Gastrocnemius medialis (tissue), 4 donors: ENCODE results near the gene ANGEL1. TPM values are rescaled to one million over a fixed set of nuclear protein-coding genes. Genes with fewer than 3 reads are reported as not detected.
A peak's percentile ranks its signal among the peaks of the same experiment; 100 is the strongest.

ENCODE experiments used
- ATAC-seq, 2 donors: fragments of 150-250 bp; one replicate each; pipeline ENCODE4 v1.9.1; 2016
- DNase-seq, 2 donors: peaks; one replicate each; pipeline ENCODE4 v3.0.0-alpha.2; 2019
- H3K27ac ChIP-seq, 4 donors: fragments of 200-600 bp; sonication (generic); 1 replicate in 1 of 4; 2 replicates in 3 of 4; pipeline ENCODE4 v1.5.1; 2016 to 2018; ENCODE audit warnings: mild to moderate bottlenecking in 2 of 4, moderate library complexity in 1 of 4
- H3K27me3 ChIP-seq, 3 donors: fragments of 200-600 bp; sonication (generic) in 2 of 3; 1 replicate in 1 of 3; 2 replicates in 2 of 3; pipeline versions ENCODE4 v1.5.1 to v1.6.0; 2016 to 2019; ENCODE audit warnings: mild to moderate bottlenecking in 1 of 3, moderate library complexity in 1 of 3
- H3K36me3 ChIP-seq, 2 donors: fragments of 200-600 bp; sonication (generic) in 1 of 2; one replicate each; pipeline ENCODE4 v1.5.1; 2017 to 2018
- H3K4me1 ChIP-seq, 2 donors: fragments of 200-600 bp; sonication (generic) in 1 of 2; one replicate each; pipeline ENCODE4 v1.5.1; 2016 to 2017; ENCODE audit warnings: mild to moderate bottlenecking in 2 of 2
- H3K4me3 ChIP-seq, 4 donors: fragments of 200-600 bp; sonication (generic) in 3 of 4; 1 replicate in 1 of 4; 2 replicates in 3 of 4; pipeline ENCODE4 v1.5.1; 2016 to 2019; ENCODE audit warnings: mild to moderate bottlenecking in 2 of 4
- H3K9me3 ChIP-seq, 3 donors: fragments of 200-600 bp; sonication (generic) in 2 of 3; 1 replicate in 1 of 3; 2 replicates in 2 of 3; pipeline ENCODE4 v1.5.1; 2016 to 2019
- CTCF ChIP-seq, 5 experiments: fragments of 450-650 bp in 3 of 5; fragments of 200-600 bp in 2 of 5; sonication (generic) in 2 of 5; IDR thresholded peaks in 4 of 5; conservative IDR thresholded peaks in 1 of 5; 1 replicate in 4 of 5; 2 replicates in 1 of 5; pipeline ENCODE4 v1.5.1; 2016 to 2019; ENCODE audit warnings: antibody characterized with exemption in 5 of 5, mild to moderate bottlenecking in 3 of 5, moderate library complexity in 3 of 5
- POLR2A ChIP-seq, 2 donors: fragments of 450-650 bp; IDR thresholded peaks; one replicate each; pipeline ENCODE4 v1.6.1; 2017; ENCODE audit warnings: antibody characterized with exemption in 2 of 2, mild to moderate bottlenecking in 2 of 2, moderate library complexity in 2 of 2
- in situ Hi-C, 4 donors: fragments of 200-750 bp; cut with MboI; loops; one replicate each; pipeline versions ENCODE4 v1.15.0 to v1.8.0; 2017; ENCODE audit warnings: low sequenced_read_pairs in 4 of 4
- intact Hi-C: fragments of 100-400 bp; cut with DNase I; formaldehyde crosslinking; loops from one replicate; pipeline ENCODE4 v1.15.1; 2023; ENCODE audit warnings: low total_unique reads
- total RNA-seq, 4 donors: library from RNA; depleted of rRNA; stranded (reverse); fragments of >200 nt; gene quantifications; one replicate each; pipeline versions ENCODE4 v1.1.0 to v1.2.3, GENCODE V29; 2016

The ANGEL1 gene
- total RNA-seq, 4 donors from 2014 or later: 8.6 to 16.9 (median 12.7) TPM

GRCh38 chr14:76848879-76849278 lies 36.2 kb upstream of the ANGEL1 start:
- H3K27me3 ChIP-seq: no peaks in the 10 kb centered on the region
- H3K4me3 ChIP-seq: no peak overlapping the region
- intact Hi-C loops: no loop called here
- in situ Hi-C loops: no loop called here
- no peak overlapping the region for H3K27ac ChIP-seq
- H3K36me3 ChIP-seq: no peaks in the 10 kb centered on the region
- no peak for DNase-seq
- H3K9me3 ChIP-seq: no peaks in the 10 kb centered on the region
- no peaks in the 10 kb centered on the region for H3K4me1 ChIP-seq
- TF ChIP-seq POLR2A (IDR thresholded peaks at IDR 0.05): no peak
- TF ChIP-seq CTCF (IDR thresholded peaks at IDR 0.05 in 4 of 5, conservative IDR thresholded peaks at IDR 0.05 in 1 of 5): no peak
- no peak for ATAC-seq

- no peaks in the 10 kb centered on the region for H3K27me3 ChIP-seq
- DNase-seq: no peak
- H3K4me1 ChIP-seq: no peaks in the 10 kb centered on the region
- in situ Hi-C loops (no loop called here), intact Hi-C loops (no loop called here)
- no peak overlapping the region for H3K27ac ChIP-seq
- no peak overlapping the region for H3K4me3 ChIP-seq
- H3K36me3 ChIP-seq: no peaks in the 10 kb centered on the region
- no peak for ATAC-seq
- TF ChIP-seq CTCF (IDR thresholded peaks at IDR 0.05 in 4 of 5, conservative IDR thresholded peaks at IDR 0.05 in 1 of 5) (no peak), POLR2A (IDR thresholded peaks at IDR 0.05) (no peak)
- H3K9me3 ChIP-seq: no peaks in the 10 kb centered on the region
These were observed 33.8 kb upstream of the ANGEL1 start for GRCh38 chr14:76846331-76847047.

GRCh38 chr14:76844223-76844622 lies 31.5 kb upstream of the ANGEL1 start:
- Histone ChIP-seq H3K9me3 (no peaks in the 10 kb centered on the region), H3K27me3 (no peaks in the 10 kb centered on the region), H3K4me1 (no peaks in the 10 kb centered on the region), H3K27ac (peak overlapping the region; percentile 57 to 75 (median 68)), H3K36me3 (no peaks in the 10 kb centered on the region), H3K4me3 (no peak overlapping the region)
- ATAC-seq (peak; percentile 78 to 91), DNase-seq (peak in 1 of 2 donors; percentile 52)
- no peak for TF ChIP-seq POLR2A (IDR thresholded peaks at IDR 0.05)
- TF ChIP-seq CTCF (IDR thresholded peaks at IDR 0.05 in 4 of 5, conservative IDR thresholded peaks at IDR 0.05 in 1 of 5): peak in 2 of 5 experiments; percentile 23 to 26
- intact Hi-C loops (no loop called here), in situ Hi-C loops (no loop called here)

DNA sequence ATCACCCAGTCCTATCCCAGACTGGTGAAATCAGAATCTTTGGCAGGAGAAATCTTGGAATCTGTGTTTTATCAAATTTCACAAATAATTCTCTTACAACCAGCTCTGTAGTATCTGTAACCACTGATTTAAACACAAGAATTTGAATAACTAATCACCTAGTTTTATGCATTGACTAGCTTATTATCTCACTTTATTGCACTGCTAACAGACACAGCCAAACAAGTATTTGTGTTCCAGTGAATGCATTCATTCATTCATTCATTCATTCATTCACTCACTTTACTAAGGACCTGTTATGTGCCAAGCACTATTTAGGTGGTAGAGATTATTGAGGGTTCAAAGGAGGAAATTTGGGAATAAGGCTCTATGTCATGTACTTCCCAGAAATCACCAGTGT lies 29.7 kb upstream of the ANGEL1 start:
- no peak overlapping the region for H3K27ac ChIP-seq

More for the DNA sequence above, 29.7 kb upstream of the ANGEL1 start:
- TF ChIP-seq CTCF (IDR thresholded peaks at IDR 0.05 in 4 of 5, conservative IDR thresholded peaks at IDR 0.05 in 1 of 5) (no peak), POLR2A (IDR thresholded peaks at IDR 0.05) (no peak)
- DNase-seq: no peak
- H3K27me3 ChIP-seq: no peaks in the 10 kb centered on the region
- intact Hi-C loops: no loop called here
- H3K4me1 ChIP-seq: no peaks in the 10 kb centered on the region
- H3K36me3 ChIP-seq: no peaks in the 10 kb centered on the region
- ATAC-seq: no peak
- in situ Hi-C loops: no loop called here
- no peaks in the 10 kb centered on the region for H3K9me3 ChIP-seq
- no peak overlapping the region for H3K4me3 ChIP-seq
